ENCODE measurements around the gene MMP14. TPM values are rescaled to one million over a fixed set of nuclear protein-coding genes. Genes with fewer than 3 reads are reported as not detected.

Gene MMP14
- total RNA-seq, 3 donors from 2014 or later, result 84.4 to 361 (median 136) TPM

- intact Hi-C loops (cut with DNase I; ENCODE audit: low total_unique reads), result no loop called here
- TF ChIP-seq POLR2AphosphoS5 (IDR thresholded peaks at IDR 0.05) (no peak), POLR2A (IDR thresholded peaks at IDR 0.05) (no peak), CTCF (IDR thresholded peaks at IDR 0.05) (no peak)
- Histone ChIP-seq H3K4me3 (no peak overlapping the region), H3K9me3 (no peaks in the 10 kb centered on the region), H3K36me3 (no peaks in the 10 kb centered on the region), H3K27me3 (no peaks in the 10 kb centered on the region), H3K4me1 (peaks cover 0 to 5% of the 10 kb centered on the region in 2 donors), H3K27ac (no peak overlapping the region)
- peak in 1 of 2 donors; percentile 24 for DNase-seq (ENCODE audit: low spot score in 2 of 2)
Observed at GRCh38 chr14:22865424-22866405, 29.3 kb downstream of the MMP14 start.

- Histone ChIP-seq H3K9me3 (no peaks in the 10 kb centered on the region), H3K27me3 (no peaks in the 10 kb centered on the region), H3K36me3 (no peaks in the 10 kb centered on the region), H3K4me3 (no peak overlapping the region), H3K4me1 (peaks cover 0 to 5% of the 10 kb centered on the region in 2 donors), H3K27ac (no peak overlapping the region)
- TF ChIP-seq POLR2A (IDR thresholded peaks at IDR 0.05), result no peak
- intact Hi-C loops (cut with DNase I; ENCODE audit: low total_unique reads), result no loop called here
- no peak for DNase-seq (ENCODE audit: low spot score in 2 of 2)
Observed at GRCh38 chr14:22866874-22867273, 30.5 kb downstream of the MMP14 start.

GRCh38 chr14:22870811-22871223 lies 34.4 kb downstream of the MMP14 start:
- TF ChIP-seq POLR2A (IDR thresholded peaks at IDR 0.05), result no peak
- no peak for TF ChIP-seq CTCF (IDR thresholded peaks at IDR 0.05)
- TF ChIP-seq POLR2AphosphoS5 (IDR thresholded peaks at IDR 0.05), result no peak
- Histone ChIP-seq H3K4me1 (peaks cover 0 to 9% of the 10 kb centered on the region in 2 donors), H3K9me3 (no peaks in the 10 kb centered on the region), H3K27ac (peak overlapping the region; percentile 96 to 99), H3K27me3 (no peaks in the 10 kb centered on the region), H3K36me3 (peaks cover 11% of the 10 kb centered on the region), H3K4me3 (peak overlapping the region; percentile 78 to 99 (median 95))
- no peak for DNase-seq (ENCODE audit: low spot score in 2 of 2)
- intact Hi-C loops (cut with DNase I; ENCODE audit: low total_unique reads), result no loop called here

GRCh38 chr14:22871224-22872032 lies 35.0 kb downstream of the MMP14 start, which contains the start of gene LRP10:
TSS of gene LRP10 (plus strand) at chr14:22871740. CDS start at chr14:22872304, 564 bp downstream.
- TF ChIP-seq CTCF (IDR thresholded peaks at IDR 0.05) (no peak), POLR2A (IDR thresholded peaks at IDR 0.05) (peak; percentile 72), POLR2AphosphoS5 (IDR thresholded peaks at IDR 0.05) (peak in 2 of 3 donors; percentile 67 to 74)
- no peaks in the 10 kb centered on the region for H3K27me3 ChIP-seq
- H3K4me3 ChIP-seq, result peak within 1 kb of the TSS; percentile 78 to 99 (median 95)
- H3K9me3 ChIP-seq, result no peaks in the 10 kb centered on the region
- intact Hi-C loops (cut with DNase I; ENCODE audit: low total_unique reads), result loop anchor here (1.0 kb wide), 1 partner anchor 17 kb away; no protein-coding TSS in a partner anchor
- peaks cover 13% of the 10 kb centered on the region for H3K36me3 ChIP-seq
- peaks cover 0 to 9% of the 10 kb centered on the region in 2 donors for H3K4me1 ChIP-seq
- DNase-seq (ENCODE audit: low spot score in 2 of 2), result peak; percentile 94
- peak within 1 kb of the TSS; percentile 96 to 99 for H3K27ac ChIP-seq

GRCh38 chr14:22872033-22872832 lies 35.8 kb downstream of the MMP14 start:
- DNase-seq (ENCODE audit: low spot score in 2 of 2), result peak; percentile 86 to 88
- Histone ChIP-seq H3K9me3 (no peaks in the 10 kb centered on the region), H3K27me3 (no peaks in the 10 kb centered on the region), H3K4me3 (peak overlapping the region; percentile 78 to 99 (median 95)), H3K4me1 (peaks cover 0 to 9% of the 10 kb centered on the region in 2 donors), H3K27ac (peak overlapping the region; percentile 96 to 99), H3K36me3 (peaks cover 21% of the 10 kb centered on the region)
- peak; percentile 80 to 98 (median 91) for TF ChIP-seq CTCF (IDR thresholded peaks at IDR 0.05)
- TF ChIP-seq POLR2A (IDR thresholded peaks at IDR 0.05), result no peak
- peak in 2 of 3 donors; percentile 48 to 52 for TF ChIP-seq POLR2AphosphoS5 (IDR thresholded peaks at IDR 0.05)
- intact Hi-C loops (cut with DNase I; ENCODE audit: low total_unique reads), result loop anchor here (1.0 kb wide), 1 partner anchor 16 kb away; no protein-coding TSS in a partner anchor
